ENCODE data around the gene DMWD. TPM values are rescaled to one million over a fixed set of nuclear protein-coding genes. Genes with fewer than 3 reads are reported as not detected.

The DMWD gene
- total RNA-seq, 3 donors from 2014 or later (not counting 1 experiment from before 2014, with no cell fraction given) = 66.2 to 82.1 (median 66.3) TPM

- H3K27me3 Mint-ChIP-seq (ENCODE audit: low read depth in 2 of 2) = no peaks in the 10 kb centered on the region
- WGBS (ENCODE audit: insufficient coverage) = 17% methylated on average over 2 of the region's 2 CpGs
Observed at GRCh38 chr19:45773384-45773783, 19.3 kb downstream of the DMWD start.

GRCh38 chr19:45772912-45773311 lies 19.7 kb downstream of the DMWD start:
- intact Hi-C loops (cut with micrococcal nuclease) = loop anchor here (10.0 kb wide), 2 partner anchors 92 to 242 kb away; partner anchors contain the start of genes FOXA3 and SYMPK
- WGBS (ENCODE audit: insufficient coverage) = 96% methylated on average over 3 of the region's 3 CpGs
- TF ChIP-seq CTCF (IDR thresholded peaks at IDR 0.05) = no peak
- H3K36me3 Mint-ChIP-seq = no peaks in the 10 kb centered on the region
- no peak for DNase-seq
- H3K27me3 Mint-ChIP-seq (ENCODE audit: low read depth in 2 of 2) = no peaks in the 10 kb centered on the region
- H3K9me3 ChIP-seq (ENCODE audit: control insufficient read depth, insufficient read depth, low read length) = no peaks in the 10 kb centered on the region
- H3K4me1 ChIP-seq (ENCODE audit: control insufficient read depth, insufficient read depth, low read length) = peaks cover 25% of the 10 kb centered on the region
- H3K9me3 Mint-ChIP-seq = no peaks in the 10 kb centered on the region
- H3K4me3 Mint-ChIP-seq = no peak overlapping the region
- H3K4me3 ChIP-seq (ENCODE audit: low read length) = no peak overlapping the region
- H3K4me1 Mint-ChIP-seq = peaks cover 5 to 28% of the 10 kb centered on the region in 2 donors
- H3K27me3 ChIP-seq (ENCODE audit: control insufficient read depth, insufficient read depth, low read length) = no peaks in the 10 kb centered on the region
- ATAC-seq = no peak
- no peak overlapping the region for H3K27ac Mint-ChIP-seq
- no peak overlapping the region for H3K27ac ChIP-seq (ENCODE audit: low read length)
- no peaks in the 10 kb centered on the region for H3K36me3 ChIP-seq (ENCODE audit: control insufficient read depth, insufficient read depth, low read length)

More at GRCh38 chr19:45773384-45773783, 19.3 kb downstream of the DMWD start:
- H3K27ac ChIP-seq (ENCODE audit: low read length) = no peak overlapping the region
- intact Hi-C loops (cut with micrococcal nuclease) = loop anchor here (10.0 kb wide), 2 partner anchors 91 to 241 kb away; partner anchors contain the start of genes FOXA3 and SYMPK
- no peak for TF ChIP-seq CTCF (IDR thresholded peaks at IDR 0.05)
- Mint-ChIP-seq H3K9me3 (no peaks in the 10 kb centered on the region), H3K27ac (no peak overlapping the region), H3K4me3 (no peak overlapping the region), H3K4me1 (peaks cover 6 to 28% of the 10 kb centered on the region in 2 donors), H3K36me3 (no peaks in the 10 kb centered on the region)
- DNase-seq (no peak), ATAC-seq (no peak)
- no peaks in the 10 kb centered on the region for H3K36me3 ChIP-seq (ENCODE audit: control insufficient read depth, insufficient read depth, low read length)
- no peak overlapping the region for H3K4me3 ChIP-seq (ENCODE audit: low read length)
- H3K4me1 ChIP-seq (ENCODE audit: control insufficient read depth, insufficient read depth, low read length) = peaks cover 26% of the 10 kb centered on the region
- H3K27me3 ChIP-seq (ENCODE audit: control insufficient read depth, insufficient read depth, low read length) = peaks cover 2% of the 10 kb centered on the region
- no peaks in the 10 kb centered on the region for H3K9me3 ChIP-seq (ENCODE audit: control insufficient read depth, insufficient read depth, low read length)

GRCh38 chr19:45772130-45772840 lies 20.4 kb downstream of the DMWD start:
- Histone ChIP-seq H3K4me1 (ENCODE audit: control insufficient read depth, insufficient read depth, low read length) (peaks cover 31% of the 10 kb centered on the region), H3K36me3 (ENCODE audit: control insufficient read depth, insufficient read depth, low read length) (no peaks in the 10 kb centered on the region), H3K9me3 (ENCODE audit: control insufficient read depth, insufficient read depth, low read length) (no peaks in the 10 kb centered on the region), H3K27ac (ENCODE audit: low read length) (no peak overlapping the region), H3K4me3 (ENCODE audit: low read length) (no peak overlapping the region), H3K27me3 (ENCODE audit: control insufficient read depth, insufficient read depth, low read length) (peaks cover under 1% of the 10 kb centered on the region)
- WGBS (ENCODE audit: insufficient coverage) = 67% methylated on average over 14 of the region's 14 CpGs
- Mint-ChIP-seq H3K36me3 (no peaks in the 10 kb centered on the region), H3K27me3 (ENCODE audit: low read depth in 2 of 2) (no peaks in the 10 kb centered on the region), H3K9me3 (no peaks in the 10 kb centered on the region), H3K4me1 (peaks cover 5 to 28% of the 10 kb centered on the region in 2 donors), H3K4me3 (peak overlapping the region; percentile 26), H3K27ac (peak overlapping the region; percentile 8 to 75)
- no peak for ATAC-seq
- TF ChIP-seq CTCF (IDR thresholded peaks at IDR 0.05) = no peak
- intact Hi-C loops (cut with micrococcal nuclease) = loop anchor here (10.0 kb wide), 2 partner anchors 93 to 243 kb away; partner anchors contain the start of genes FOXA3 and SYMPK
- no peak for DNase-seq

Data from natural killer cell (primary cell).